ENCODE results near the gene EBLN1.

Gene EBLN1

DNA sequence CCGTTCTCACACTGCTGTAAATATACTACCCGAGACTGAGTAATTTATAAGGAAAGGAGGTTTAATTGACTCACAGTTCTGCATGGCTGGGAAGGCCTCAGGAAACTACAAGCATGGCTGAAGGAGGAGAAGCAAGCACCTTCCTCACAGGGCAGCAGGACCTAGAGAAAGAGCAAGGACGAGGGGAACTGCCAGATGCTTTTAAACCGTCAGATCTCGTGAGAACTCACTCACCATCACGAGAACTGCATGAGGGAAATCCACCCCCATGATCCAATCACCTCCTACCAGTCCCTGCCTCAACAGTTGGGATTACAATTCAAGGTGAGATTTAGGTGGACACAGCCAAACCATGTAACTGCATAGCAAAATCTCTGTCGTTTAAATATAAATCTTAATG is at the start of gene EBLN1:
Gene EBLN1, minus strand, starts transcription at position 174 of the 400 bp plus-strand sequence. CDS start 8,032 bp downstream, outside the sequence.
- DNase-seq: no peak

DNA sequence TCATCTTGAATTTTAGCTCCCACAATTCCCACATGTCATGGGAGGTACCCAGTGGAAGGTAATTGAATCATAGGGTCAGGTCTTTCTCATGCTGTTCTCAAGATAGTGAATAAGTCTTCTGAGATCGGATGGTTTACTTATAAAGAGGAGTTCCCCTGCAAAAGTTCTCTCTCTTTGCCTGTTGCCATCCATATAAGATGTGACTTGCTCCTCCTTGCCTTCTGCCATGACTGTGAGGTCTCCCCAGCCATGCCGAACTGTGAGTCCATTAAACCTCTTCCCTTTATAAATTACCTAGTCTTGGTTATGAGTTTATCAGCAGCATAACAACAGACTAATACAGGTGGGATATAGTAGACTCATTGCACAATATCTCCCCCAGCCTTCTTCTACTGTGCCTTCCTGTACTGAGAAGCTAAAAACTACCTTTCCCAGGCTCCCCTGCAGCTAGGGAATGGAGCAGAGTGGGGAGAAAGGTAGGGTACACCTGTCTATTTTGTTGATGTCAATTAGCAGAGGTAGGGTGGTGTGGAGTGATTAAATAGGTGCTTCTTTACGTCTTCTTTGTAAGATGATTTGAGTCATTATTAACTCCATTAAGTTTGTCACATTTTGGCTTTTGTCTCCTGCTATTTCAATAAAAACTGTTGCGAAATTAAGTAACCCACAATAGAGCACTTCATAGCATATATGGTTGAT is 48.2 kb upstream of the EBLN1 start:
- ATAC-seq (no peak), DNase-seq (no peak)

More for the DNA sequence above, at the start of gene EBLN1:
- no peak for ATAC-seq

DNA sequence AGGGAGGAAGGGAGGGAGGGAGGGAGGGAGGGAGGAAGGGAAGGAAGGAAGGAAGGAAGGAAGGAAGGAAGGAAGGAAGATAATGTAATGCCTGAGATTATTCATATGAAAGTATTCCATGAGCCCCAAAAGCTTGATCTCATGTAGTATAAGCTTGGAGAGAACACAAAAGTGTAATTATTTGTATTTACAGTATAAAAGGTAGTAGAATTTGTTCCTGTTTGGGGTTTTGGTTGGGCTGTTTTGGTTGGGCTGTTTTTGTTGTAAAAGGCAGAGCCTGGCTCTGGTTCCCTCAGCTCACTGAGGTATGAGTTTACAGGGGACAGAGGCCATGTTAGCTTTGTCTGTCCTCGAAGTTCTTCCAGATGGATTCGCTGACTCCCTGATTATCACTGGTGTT is 45.3 kb upstream of the EBLN1 start:
- DNase-seq (no peak), ATAC-seq (no peak)

DNA sequence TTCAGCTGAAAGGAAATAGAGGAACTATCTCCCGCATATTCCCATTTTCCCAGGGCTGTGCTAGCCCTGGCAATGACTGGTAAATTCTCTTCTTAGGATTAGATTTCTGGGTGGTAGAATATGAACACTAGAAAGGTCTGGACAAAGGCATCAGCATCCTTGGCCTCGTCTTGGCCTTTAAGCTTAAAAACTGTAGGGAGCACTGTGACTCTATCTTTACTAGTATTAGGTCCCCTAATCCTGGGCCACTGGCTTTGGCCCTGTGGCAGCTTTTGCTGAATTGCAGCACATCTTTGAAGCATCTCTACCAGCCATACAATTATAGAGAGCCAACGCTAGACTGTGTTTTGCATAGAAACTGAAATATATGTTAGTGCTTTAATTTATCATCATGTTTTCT is 41.5 kb upstream of the EBLN1 start:
- ATAC-seq (peak; percentile 59), DNase-seq (no peak)

DNA sequence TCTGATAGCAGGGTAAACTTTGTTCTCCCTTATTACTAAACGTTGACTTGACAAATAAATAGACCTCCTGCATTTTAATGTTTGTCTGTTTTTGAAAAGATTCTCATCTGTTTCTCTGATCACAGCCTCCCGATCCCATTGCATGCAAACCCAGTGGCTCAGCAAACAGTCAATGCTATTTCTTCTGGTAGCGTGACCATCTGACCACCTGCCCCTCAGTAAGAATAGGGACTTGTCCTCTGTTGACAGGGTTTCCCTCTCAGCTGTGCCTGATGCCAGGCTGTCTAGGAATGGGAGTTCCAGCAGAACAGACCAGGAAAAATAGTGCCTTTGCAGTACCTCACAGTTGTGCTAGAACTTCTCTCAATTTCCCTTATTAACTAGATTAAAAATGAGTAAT is 40.7 kb upstream of the EBLN1 start:
- DNase-seq (no peak), ATAC-seq (no peak)

DNA sequence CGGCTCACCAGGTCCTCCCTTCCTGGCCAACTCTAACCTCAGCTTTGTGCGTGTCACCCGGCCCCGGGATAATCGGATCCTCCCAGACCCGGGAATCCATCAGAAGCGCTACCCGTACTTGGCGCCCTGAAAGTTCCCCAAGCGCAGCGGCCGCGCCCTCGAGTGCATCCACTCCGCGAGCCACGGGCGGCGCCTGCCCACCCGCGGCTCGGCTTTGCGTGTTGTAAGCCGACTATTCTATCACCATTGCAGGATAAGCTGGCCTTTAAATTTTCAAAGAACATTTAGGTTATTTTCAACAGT is 35.7 kb upstream of the EBLN1 start:
- ATAC-seq (no peak), DNase-seq (peak; percentile 42)

DNA sequence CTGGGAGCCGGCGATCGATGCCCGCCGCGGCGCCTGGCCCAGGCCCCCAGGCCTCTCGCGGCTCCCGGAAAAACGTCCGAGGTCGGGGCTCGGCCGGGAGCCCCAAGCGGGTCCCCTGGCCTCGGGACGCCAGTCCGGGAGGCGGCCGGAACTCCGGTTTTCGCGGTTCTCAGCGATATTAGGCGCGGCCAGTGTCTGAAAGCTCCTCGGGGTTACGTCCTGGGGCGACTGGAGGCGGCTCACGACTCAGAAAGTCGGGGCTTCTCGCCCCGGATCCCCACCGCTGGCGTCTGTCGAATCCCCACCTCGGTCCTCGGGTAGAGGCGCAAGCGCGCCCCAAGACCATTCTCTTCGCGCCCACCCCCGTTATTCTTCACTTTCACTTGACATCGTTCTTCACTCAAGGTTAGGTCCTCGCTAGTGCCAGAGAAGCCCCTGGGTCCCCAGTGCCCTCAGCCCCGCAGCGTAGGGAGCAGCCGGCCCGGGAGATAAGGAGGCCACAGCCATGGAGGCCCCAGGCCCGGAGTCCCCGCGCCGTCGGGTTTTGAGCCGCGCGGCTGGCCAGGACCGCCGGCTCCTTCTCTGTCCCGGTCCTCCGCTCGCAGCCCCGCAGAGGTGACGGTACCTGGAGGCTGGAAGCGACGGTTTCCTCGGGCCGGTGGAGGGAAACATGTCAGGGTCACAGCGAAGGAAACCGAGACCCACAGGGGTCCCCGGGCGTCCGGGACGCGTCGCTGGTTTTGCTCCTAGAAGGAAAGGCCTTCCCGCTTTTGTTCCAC is 35.2 kb upstream of the EBLN1 start:
- peak; percentile 44 for DNase-seq
- ATAC-seq: peak; percentile 21

DNA sequence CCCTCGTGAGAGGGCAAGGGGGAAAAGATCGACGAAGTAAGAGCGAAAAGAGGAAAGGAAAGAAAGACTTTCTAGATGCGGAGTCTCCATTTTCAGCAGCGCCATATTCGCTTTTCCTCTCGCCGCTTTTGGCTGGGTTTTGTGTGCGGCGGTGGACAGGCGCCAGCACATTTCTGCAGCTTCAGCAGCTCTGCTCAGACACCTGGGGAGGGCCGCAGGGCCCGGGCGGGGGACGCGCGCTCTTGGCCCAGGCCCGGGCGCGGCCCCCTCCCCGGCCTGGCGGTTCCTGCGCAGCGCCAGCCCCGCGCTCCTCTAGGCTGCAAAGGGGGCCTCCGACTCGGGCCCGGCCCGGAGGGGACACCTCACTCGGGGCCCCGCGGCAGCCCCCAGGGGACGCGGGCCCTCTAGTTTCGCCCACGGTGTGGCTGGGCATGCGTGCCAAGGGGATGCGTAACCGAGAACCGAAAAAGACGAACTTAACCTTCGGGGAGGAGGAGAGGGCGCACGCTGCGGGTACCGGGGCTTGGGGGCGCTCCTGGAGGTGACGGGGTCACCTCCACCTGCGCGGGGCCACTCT is 34.5 kb upstream of the EBLN1 start:
- ATAC-seq (peak; percentile 82), DNase-seq (peak; percentile 72)

DNA sequence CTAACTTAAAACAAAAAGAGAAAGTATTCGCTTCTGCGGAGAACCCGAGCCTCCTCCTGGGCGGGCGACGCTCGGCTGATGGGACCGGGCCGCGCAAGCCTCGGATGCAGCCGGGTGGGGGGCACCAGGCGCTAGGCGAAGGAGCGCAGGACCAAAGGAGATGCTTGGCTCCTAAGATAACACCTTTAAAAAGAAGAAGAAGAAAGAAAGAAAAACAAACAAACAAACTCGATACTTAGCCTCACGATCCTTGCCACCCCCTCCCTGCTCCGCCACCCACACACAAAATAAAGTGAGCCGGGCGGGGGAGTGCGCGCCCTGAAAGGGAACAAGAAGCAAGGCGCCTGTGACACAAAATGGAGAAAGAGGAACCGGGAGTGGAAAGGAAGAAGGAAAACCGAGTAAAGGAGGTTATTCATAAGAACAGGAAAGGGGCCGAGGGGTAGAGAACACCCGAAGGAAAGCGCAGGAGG is 34.0 kb upstream of the EBLN1 start:
- DNase-seq (peak; percentile 60), ATAC-seq (peak; percentile 13)

DNA sequence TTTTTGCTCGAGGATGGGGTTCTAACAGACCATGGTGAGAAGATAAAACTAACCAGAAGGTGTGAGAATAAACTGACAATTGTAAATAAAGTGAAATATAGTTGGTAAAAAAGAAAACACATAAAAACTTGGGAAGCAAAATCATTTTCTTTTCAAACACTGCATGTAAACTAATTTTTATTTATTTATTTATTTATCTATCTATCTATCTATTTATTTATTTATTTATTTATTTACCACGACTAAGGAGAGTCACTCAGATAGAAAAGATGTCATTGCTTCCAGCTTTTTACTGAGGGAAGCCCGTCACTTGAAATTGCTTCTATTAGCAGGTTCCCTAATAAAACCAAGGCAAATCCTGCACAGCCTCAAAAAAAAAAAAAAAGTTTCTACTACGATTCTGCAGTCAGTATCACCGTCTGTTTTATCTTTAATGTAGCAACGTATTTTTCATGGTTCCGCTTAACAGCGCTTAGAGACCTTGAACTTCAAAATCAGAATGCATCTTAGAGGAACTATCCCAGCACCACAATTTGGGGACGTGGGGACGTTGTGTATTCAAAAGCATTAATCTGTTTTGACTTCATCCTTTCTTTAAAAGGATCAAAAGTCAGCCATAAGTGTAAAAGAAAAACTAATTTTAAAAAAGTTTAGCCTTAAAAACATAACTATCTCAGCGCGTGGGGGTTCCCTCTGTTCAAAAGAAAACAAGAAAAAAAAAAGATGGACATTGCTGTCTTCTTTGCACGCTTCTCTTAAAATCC is 33.3 kb upstream of the EBLN1 start:
- ATAC-seq (no peak), DNase-seq (no peak)

DNA sequence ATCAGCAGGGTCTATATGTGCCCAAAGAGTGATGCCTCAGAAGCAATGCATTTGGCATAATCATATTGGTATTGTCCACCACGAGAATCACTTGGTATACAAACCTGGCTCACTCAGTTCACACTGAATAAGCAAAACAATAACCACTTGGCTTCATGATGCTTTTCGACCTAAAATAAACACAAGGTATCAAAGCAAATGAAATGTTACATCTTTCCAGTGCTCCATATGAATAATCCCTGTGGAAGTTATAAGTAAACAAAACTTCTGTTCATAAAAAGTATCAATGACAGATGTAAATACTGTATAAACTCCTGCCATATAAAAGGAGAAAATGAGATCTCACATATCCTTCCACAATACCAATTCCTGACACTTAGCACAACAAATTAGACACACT is 29.8 kb upstream of the EBLN1 start:
- no peak for ATAC-seq

DNA sequence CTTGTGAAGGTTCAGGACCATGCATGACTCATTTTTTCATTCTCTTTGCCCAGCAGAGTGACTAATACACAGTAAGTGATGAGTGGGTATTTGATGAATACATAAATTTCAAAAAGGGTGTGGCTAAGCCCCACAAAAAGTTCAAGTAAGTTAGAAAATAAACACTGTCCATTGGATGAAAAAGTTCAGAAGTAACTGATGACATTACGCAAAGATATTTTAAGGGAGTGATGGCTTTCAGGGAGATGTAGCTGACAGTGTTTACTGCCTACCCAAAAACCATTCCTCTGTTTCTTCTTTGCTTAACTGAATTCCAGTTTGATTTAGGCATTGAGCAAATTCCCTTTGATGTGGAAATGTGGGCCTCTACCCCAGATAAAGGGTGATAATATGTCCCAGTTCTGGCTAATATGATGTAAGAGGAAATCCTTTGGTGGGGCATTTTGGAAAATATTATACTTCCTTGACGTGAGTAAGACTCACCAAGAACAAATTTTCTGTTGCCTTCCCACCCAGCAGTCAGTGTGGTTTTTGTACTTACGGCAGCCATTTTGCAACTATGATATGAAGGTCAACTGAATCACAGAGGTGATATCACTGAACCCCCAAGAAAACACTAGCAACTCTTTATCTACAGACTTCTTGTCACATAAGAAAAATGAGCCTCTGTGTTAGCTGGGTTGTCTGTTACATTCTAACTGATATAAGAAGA is 29.0 kb upstream of the EBLN1 start:
- DNase-seq (peak; percentile 30), ATAC-seq (peak; percentile 90)

More for the DNA sequence above, 29.8 kb upstream of the EBLN1 start:
- DNase-seq: no peak

DNA sequence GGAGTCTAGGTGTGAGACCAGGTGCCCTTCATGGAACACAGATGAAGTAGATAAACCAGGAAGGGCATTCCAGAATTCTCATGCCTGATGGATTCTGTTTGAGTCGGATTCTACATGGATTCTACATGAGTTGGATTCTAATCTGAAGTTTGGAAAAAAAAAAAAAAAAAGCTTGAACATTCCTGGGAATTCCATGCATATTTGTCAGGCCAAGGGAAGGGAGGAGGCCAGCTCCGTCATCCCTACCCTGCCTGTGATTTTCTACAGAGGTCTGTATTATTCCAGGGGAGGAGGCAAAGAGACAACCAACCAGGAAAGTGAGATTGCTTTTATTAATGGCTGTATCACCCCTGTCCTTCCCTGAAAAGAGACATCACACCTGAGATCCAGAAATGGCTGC is 27.8 kb upstream of the EBLN1 start:
- no peak for ATAC-seq
- no peak for DNase-seq

DNA sequence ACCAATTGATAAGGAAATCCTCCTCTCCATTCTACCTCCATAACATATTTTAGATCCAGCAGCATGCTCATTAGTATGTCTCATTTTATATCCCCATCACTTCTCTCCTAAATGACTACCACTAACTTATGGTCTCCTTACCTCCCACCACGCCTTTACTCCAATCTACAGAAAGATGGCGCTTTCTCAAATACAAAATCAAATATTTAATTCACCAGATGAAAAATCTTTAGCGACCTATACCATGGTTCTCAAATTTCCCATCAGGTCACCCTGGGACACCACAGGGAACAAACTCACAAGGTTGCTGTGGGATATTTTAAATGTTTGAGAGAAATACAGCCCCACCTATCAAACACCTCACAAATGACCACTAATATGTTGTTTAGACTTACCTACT is 27.0 kb upstream of the EBLN1 start:
- DNase-seq (no peak), ATAC-seq (no peak)

DNA sequence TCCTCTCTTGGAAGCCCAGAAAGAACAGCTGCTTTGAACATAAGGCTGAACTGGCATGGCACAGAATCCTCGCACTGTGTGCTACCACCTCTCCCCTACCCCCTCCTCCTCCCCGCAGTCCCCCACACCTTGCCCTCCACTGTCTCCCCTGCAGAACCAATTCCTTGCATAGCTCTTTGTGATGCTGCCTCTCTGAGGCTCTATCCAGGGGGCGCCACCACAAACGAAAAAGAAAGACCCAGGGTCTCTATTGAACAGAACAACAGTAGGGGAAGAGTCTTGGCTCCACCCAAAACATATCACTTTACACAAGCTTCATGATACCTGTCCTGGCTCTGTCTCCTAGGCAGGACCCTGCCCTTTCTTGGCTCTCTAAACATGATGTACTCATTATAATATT is 26.2 kb upstream of the EBLN1 start:
- DNase-seq (peak; percentile 19), ATAC-seq (no peak)

DNA sequence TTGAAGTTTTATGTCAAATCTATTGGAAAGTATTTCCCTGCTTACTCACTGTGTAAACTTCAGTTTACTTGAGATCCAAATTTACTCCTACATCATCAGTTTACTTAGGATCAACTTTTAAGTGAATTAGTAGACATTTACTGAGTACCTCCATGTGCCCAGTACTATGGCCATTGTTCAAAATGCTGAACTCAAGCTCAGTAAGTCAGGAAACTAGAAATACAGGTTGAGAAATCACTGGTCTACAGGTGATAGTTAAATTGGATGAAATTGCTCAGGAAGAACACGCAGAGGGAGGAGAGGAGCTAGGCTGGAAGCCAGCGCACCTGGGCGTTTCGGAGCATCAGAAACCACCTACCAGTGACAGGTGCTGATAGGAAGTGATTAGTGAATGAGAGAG is 25.5 kb upstream of the EBLN1 start:
- DNase-seq: no peak
- ATAC-seq: no peak

DNA sequence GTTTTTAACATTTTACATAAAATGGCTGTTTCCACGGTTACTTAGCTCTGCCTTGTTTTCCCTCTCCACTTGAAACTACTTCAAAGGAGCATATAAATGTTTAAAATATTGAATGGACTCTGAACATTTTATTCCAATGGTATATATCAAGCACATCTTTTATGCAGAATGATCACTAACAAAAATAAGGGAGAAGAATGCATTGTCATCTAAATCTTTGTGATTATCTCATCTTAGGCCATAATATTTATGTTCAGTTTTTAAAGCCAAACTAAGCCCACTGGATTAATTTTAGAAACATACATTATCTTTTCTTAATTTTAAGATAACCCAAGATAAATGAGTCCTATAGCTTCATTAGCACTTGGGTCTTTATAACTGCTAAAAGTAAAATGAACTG is 13.4 kb upstream of the EBLN1 start:
- DNase-seq (no peak), ATAC-seq (no peak)

DNA sequence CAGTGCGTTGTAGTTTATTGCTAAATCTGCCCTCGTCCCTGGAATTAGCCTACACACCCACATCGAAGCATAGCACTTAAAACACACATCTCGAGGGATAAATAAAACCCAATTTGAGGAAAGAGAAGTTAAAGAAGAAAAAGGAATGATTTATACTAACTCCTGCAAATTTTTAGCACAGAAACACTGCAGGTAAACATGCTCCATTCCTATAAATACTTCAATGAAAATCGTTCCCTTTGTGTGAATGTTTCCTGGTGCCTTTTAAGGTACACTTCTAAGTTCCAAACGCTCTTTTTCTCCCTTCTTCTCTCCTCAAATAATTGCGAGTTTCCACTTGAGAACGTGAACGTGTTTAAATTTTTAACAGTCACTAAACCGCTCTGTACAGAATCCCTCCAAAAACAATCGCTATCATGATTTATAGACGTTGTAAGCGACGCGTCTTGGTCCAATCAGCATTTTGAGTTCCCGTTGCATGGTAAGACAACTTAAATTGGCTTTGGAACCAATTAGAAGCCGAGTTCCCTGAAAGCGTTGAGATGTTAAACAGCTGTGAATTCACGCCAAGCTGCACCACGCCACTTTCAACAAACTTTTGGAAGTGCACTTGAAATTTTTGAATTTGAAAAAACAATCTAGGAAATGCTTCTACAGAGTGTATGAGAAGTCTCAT is 12.5 kb upstream of the EBLN1 start:
- DNase-seq (peak; percentile 30), ATAC-seq (peak; percentile 48)

DNA sequence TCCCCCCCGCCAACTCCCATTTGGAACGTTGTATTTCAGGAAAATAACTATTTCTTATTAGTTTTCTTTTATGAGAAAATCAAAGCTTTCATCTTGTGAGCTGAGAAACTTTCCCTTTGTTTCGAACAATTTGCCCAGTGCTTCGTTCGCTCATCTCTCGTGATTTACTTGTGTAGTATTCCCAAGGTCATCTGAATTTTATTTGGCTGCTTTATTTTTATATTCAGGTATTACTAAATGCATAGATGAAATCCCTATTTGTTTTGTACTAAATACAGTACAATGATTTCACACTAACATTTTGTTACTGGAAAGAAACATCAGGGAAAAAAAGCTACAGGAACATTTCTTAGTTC is 12.0 kb upstream of the EBLN1 start:
- DNase-seq (no peak), ATAC-seq (no peak)

DNA sequence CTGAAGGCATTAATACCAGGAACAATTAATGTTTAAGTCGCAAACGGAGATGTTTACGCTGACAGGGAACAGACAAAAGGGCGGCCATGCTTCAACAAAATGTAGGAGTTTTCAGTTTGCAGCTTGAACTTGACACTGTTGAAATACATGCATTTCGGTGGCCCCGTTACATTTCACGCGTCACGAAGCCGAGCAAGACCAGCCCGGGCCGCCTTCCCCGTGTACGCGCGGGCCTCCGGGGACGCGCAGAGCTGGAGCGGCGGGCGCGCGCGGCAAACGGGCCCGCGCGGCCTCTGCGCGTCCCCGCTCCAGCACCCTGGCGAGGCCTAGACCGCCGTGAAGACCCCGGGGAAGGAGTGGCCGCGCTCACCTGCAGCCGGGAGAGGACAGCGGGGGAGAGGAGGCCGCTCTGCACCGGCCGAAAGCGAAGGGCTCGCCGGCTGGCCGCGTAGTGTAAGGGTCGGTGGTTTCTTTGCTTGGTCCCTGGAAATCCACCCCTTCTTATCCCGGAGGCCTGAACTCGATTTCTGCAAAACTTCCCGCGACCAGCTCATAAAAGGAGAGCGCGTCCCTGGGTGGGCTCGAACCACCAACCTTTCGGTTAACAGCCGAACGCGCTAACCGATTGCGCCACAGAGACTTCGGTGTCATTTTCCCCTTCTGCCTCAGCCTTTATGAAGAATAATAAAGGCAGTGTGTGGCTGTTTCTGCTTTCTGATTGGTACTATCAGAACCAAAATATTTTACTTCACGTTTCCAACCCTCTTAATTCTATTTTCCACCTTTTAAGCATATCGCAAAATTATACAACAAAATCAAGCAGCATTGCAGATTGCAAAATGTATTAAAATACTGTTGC is 11.4 kb upstream of the EBLN1 start:
- ATAC-seq (peak; percentile 89), DNase-seq (peak; percentile 85)

Measured in stimulated activated naive CD8-positive, alpha-beta T cell treated with anti-CD3 and anti-CD28 coated beads, Interleukin-15, Interleukin-2, amounts not matched to agents 100 U/mL and 50 U/mL, for 24 hours (primary cell).